GM12891 (cell line): ENCODE data around the gene ETV3.

Experiments
- DNase-seq: peaks from one replicate; pipeline ENCODE4 v3.0.0; 2011; ENCODE audit warnings: low spot score; ENCODE audit not compliant: insufficient read length
- FAIRE-seq: peaks from 2 replicates; lab custom pipeline; 2011; peaks lifted over from hg19 to GRCh38; lab: Jason Lieb, UNC
- PAX5 ChIP-seq: IDR thresholded peaks from 2 replicates; pipeline ENCODE4 v1.6.1; 2011; ENCODE audit warnings: low read length, moderate library complexity, mild to moderate bottlenecking; ENCODE audit not compliant: insufficient read depth, severe bottlenecking
- POLR2A ChIP-seq: IDR thresholded peaks from 2 replicates; pipeline ENCODE4 v1.6.1; 2011; ENCODE audit warnings: low read depth, low read length, control low read depth
- POLR2AphosphoS5 ChIP-seq: IDR thresholded peaks from 2 replicates; pipeline ENCODE4 v1.6.1; 2011; ENCODE audit warnings: low read depth, low read length, control low read depth
- POU2F2 ChIP-seq: IDR thresholded peaks from 2 replicates; pipeline ENCODE4 v1.6.1; 2011; ENCODE audit warnings: low read depth, mild to moderate bottlenecking, control low read depth, low read length, moderate library complexity
- SPI1 ChIP-seq: IDR thresholded peaks from 2 replicates; pipeline ENCODE4 v1.6.1; 2011; ENCODE audit warnings: low read depth, low read length, control low read depth
- TAF1 ChIP-seq: IDR thresholded peaks from 2 replicates; pipeline ENCODE4 v1.6.1; 2011; ENCODE audit warnings: low read depth, low read length, control low read depth

The ETV3 gene

GRCh38 chr1:157073944-157074685 lies 64.1 kb downstream of the ETV3 start:
- TF ChIP-seq PAX5 (no peak), TAF1 (no peak), SPI1 (no peak), POLR2A (no peak), POLR2AphosphoS5 (no peak), POU2F2 (no peak)
- FAIRE-seq: peak; percentile 82
- no peak for DNase-seq
